GM03348 (cell line): ENCODE results near the gene IL5RA.

Experiments
- DNase-seq: peaks from one replicate; pipeline ENCODE4 v3.0.0; 2012; ENCODE audit warnings: low spot score

IL5RA gene, protein sequence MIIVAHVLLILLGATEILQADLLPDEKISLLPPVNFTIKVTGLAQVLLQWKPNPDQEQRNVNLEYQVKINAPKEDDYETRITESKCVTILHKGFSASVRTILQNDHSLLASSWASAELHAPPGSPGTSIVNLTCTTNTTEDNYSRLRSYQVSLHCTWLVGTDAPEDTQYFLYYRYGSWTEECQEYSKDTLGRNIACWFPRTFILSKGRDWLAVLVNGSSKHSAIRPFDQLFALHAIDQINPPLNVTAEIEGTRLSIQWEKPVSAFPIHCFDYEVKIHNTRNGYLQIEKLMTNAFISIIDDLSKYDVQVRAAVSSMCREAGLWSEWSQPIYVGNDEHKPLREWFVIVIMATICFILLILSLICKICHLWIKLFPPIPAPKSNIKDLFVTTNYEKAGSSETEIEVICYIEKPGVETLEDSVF

DNA sequence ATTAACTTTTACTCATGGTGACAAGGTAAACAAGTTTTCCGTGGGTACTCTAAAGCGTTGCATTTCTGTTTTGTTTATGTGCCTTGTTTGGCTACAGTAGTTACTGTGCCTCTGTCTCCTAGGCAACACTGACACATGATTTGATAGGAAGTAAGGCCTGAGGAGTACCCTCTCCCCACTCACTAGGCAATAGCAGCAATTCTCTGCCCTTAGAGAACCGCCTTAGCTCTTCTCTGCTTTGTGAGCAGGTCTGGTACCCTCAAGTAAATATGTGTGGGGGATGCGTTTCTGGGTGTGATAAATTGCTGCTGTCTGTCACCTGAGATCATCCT is at the start of gene IL5RA:
IL5RA (minus strand) TSS at position 76 of the 332 bp plus-strand sequence. CDS start 5,390 bp downstream, outside the sequence.
- no peak for DNase-seq

DNA sequence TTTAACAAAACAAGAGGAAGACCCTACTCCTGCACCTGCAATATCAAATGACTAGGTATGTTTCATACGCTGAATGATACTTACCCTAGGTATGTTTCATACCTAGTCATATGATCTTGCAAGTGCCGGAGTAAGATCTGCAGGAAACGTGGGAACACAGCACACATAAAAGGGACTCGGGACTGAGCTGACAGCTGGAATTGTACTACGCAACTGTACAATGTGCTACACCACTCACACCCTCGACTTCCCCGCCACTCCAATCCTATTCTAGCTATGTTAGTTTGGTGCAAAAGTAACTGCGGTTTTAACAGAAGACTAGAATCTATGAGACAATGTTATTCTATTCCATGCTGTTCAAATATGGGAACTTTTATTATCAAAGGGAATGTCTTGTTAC is 47.3 kb upstream of the IL5RA start:
- no peak for DNase-seq

DNA sequence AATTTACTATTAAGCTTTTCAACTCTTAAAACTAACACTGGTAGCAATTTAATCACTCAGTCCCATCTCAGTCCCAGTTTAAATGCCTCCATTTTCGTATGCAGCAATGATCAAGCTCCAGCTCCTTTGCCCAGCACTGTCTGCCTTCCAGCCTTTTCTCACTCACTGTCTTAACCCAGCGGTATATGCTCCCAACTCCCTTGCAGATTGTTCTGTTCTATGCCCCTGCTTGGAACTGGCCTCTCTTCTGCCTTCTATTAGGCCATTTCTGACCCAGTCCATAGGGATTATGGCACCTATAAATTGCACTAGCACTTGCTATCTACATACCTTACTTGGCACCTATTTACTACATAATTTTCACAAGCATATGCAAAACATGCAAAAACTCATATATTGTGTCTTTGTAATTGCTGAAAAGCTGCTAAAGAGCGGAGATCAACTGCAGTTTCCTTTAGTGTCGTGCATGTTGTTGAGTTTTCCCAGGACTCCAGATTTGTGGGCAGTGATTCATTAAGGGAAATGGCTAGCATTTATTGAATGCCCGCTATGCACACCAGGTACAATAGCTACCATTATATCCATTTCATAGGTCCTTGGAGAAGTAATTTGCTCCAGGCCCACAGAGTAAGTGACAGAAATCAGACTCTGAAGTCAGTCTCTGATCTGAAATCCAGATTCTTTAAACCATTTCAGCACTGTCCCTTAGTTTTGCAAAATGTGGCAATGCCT is 44.9 kb upstream of the IL5RA start:
- DNase-seq: no peak

DNA sequence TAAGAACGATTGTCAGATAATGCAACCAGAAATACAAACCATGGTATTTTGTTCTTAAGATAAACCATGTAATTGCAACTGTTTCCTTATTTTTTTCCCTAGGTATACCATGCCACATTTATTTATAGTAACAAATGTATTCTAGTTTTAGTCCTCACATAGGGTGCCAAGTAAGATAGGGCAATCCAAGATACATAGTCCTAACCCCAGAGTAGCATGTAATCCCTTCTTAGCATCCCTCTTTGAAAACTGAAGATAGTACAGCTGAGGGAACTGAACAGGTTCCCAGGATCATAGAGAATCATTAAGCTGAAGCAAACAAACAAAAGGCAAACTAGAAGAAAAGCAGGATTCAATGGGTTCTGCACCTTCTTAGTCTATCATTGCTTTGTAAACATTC is 41.3 kb upstream of the IL5RA start:
- DNase-seq: no peak

DNA sequence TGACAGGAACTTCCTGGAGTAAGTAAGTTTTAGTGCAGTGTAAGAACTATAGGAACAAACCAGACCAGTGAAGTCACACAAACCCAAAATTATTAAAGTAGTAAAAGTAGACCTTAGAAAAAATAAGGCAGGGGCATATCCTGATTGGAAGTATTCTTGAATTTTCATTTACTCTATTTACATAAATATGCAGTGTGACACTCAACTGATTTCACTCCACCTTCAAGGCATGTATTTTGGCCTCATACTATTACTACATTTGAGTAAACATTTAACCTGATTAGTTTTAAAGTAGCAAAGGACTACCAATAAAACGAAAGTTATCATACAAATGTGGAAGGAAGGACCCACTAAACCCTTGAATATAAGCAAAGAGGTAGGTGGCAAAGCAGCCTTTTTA is 39.4 kb upstream of the IL5RA start:
- no peak for DNase-seq

DNA sequence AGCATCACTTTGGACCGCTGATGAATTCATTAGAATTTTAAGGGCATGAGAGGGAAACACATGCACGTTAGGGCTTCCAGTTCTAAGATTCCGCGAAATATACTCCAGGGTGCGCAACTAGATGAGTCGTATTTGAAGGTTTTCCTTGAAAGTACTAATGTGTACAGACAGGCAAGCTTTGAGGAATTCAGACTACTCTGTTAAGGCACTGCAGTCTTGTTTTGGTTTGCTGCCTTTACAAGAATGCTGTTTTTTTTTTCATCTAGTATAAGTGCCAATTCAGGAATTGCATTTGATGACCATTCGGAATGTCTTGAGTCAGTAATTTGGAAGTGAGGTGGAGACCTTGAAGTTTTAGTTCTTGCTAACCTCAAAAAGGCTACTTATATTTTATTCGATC is 35.7 kb upstream of the IL5RA start:
- no peak for DNase-seq

DNA sequence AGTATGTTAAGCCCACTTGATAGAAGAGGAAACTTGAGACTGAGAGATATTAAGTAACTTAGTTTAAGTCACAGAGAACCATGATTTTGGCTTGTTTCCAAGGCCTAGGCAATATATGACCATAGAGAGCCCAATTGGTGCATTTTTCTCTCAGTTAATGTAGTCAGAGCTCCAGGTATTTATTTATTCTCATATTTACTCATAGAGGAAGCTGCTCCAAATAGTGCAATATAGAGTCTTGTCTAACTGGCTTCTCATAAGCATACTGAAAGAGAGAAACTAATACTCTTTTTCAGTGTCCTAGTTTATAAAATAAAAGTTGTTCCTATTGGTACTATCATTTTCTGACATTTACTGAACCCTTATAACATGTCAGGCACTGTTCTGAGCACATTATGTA is 31.8 kb upstream of the IL5RA start:
- no peak for DNase-seq

DNA sequence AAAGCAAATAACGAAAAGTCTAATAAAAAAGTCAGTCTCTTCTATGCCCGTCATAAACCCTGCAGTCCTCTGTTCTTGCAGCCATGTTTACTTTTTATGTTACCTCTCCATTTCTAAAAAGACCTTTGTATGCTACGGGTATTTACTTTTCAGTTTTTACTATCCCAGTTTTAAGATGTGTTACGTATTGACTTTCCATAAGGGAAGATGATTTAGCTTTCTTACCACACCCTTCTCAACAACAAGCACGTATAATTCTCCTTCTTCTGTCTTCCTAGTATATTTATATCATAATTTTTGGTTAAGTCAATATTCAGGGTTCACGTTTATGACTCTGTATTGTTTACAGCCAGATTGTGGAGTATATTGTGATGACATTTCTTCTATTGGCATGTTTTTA is 27.4 kb upstream of the IL5RA start:
- DNase-seq: no peak

DNA sequence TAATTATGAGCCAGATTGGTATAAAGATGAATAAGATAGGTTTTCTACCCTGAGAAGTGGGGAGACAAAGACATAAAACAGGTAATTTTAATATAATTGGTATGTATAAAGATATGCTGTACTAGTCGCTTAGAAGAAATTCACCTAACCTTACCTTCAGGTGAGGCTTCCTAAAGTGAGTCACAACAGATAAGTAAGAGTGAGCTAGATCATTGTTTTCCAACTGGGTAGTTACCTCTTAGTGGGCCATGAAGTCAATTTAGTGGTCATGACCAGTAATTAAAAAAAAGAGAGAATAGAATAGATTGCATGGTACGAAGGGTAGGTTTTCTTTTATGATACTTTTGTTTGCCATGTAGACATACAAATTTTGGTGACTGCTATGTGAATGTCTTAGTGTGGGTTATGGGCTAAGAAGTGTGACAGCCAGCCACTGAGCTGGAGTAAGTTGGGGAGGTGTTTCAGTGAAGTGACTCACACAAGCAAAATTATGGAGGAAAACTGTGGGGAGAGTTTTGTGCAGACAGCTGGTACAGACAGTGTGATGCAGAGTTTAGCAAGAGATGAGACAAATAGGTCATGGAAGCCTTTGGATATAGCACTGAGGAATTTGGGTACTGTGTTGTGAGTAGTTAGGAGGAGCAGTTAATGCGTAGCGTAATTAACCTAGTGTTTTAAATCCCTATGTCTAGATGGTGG is 24.7 kb upstream of the IL5RA start:
- peak; percentile 12 for DNase-seq

DNA sequence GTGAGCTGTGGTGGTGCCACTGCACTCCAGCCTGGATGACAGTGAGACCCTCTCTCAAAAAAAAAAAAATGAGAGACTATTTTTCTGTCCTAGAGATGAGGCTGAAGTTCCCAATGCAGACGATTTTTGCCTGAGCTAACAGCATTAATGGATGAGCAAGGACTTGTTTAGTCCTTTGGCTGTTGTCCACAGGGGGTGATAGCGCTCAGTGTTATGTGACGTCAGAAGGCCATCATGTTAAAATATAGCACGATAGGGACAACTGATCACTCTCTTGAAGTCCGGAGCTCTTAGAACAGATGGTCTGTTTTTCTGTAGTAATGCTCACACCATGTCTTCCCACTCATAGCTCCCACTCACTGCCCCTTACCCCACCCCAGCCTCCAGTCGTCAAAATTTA is 23.3 kb upstream of the IL5RA start:
- no peak for DNase-seq

DNA sequence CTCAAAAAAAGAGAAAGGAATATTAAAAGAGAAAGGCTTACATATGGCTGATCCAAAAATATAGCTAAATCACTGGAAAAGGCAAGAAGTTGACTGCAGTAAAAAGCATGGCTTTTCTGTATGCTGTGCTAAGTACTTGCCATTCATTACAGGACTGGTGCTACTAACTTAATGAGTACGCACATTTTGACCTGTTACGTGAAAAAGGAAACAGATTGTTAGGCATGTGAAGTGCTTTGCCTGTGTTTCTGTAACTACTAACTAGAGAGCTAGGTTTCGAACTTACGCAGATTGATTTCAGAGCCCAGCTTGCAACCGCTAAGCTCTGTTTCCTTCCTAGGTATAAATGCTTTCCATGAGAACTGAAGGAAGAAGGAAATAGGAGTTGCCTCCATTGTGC is 19.4 kb upstream of the IL5RA start:
- DNase-seq: no peak

DNA sequence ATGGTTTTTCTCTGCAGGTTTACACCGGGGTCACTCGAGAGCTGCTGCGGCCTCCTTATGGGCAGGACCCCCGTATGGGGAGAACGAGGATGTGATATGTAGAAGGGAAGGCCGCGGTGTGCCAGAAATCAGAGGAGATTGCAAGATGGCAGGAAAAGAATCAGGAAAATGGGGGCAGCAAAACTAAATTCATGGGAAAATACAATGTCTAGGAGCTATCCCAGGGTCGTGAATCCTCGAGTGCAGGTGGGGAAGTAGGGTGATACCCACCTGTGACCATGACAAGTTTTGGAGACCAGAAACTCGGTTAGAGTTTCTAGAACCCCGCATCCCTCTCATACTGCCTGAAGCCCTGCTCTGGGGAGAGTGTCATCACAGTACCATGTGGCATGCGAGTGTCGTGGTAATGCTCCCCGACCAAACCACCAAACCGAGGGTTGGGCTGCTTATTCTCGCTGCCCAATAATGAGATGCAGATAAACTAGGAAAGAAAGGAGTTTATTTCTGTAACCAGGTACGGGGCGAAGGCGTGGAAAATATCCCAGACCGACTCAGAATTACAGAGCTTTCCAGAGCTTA is 17.3 kb upstream of the IL5RA start:
- peak; percentile 25 for DNase-seq

DNA sequence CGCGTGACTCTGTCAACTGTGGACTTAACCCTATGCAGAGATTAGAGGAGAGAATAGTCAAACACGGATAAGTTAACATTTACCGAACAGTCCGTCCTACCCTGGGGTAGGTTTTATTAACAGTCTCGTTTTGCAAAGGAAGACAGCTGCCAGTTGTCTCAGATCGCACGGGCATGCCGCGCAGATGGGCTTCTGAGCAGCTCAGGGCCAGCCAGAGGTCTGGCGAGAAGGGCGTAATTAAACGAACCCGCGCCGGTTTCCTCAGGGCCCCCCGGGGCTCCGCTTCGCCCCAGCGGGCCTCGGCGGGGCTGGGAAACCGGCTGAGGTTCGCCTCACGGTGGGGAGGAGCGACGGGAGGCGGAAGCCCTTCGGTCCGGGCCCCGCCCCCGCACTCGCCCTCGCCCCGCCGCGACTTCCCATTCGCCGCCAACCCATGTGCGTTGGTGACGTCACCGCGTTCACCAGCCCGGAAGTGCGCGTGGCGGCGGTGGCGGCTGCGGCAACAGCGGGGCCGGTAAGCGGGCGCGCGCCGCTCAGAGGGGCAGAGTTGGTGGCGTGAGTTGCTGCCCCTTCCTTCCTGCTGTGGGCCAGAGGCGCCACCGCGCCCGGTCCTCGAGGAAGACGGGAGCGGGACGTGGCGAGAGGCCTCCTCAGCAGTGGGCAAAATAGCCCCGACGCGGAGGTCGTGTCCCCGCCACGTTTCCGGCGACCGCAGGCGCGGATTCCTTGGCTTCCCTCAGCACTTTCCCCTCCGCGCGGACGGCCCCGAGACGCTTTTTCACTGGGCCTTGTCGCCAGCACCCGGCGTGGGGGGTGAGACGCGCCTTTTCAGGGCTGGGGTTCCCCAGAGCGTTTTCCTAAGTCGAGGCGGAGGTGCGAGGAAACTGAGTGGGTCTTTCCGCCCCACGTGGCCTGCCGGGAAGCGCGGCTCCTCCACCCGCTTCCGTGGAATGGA is 16.6 kb upstream of the IL5RA start, which contains the start of gene TRNT1:
TRNT1 (plus strand) TSS at position 464 of the 955 bp plus-strand sequence. CDS start 2,101 bp downstream, outside the sequence.
- peak; percentile 99 for DNase-seq

DNA sequence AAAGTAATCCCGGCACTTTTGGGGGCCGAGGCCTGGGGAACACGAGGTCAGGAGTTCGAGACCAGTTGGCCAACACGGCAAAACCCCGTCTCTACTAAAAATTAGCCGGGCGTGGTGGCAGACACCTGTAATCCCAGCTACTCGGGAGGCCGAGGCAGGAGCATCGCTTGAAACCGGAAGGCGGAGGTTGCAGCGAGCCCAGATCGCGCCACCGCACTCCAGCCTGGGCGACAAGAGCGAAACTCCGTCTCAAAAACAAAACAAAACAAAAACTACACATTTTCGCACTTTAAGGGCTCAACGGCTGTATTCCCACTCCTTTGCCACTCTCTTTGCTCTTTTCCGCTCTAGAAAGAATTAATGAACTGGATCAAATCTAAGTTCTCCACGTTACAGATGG is 15.8 kb upstream of the IL5RA start:
- DNase-seq: no peak

DNA sequence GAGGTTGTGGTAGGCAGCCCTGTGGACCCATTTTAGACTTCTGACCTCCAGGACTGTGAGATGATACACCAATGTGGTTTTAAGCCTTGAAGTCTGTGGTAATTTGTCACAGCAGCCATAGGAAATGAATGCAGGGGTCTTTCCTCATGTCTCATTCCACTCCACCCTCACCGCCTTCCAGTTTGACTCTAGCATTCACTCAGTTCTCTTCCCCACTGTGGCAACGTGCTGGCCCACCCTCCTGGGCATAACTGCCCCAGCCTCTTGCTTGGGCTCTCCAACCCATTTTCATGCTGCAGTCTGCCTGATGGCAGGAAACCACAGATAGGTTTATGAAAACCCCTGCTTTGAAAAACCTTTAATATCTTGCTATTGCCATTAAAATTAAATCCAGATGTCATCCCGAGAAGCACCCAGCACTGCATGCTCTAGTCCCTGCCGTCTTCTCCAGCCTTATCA is 9.2 kb upstream of the IL5RA start:
- DNase-seq: peak; percentile 11

DNA sequence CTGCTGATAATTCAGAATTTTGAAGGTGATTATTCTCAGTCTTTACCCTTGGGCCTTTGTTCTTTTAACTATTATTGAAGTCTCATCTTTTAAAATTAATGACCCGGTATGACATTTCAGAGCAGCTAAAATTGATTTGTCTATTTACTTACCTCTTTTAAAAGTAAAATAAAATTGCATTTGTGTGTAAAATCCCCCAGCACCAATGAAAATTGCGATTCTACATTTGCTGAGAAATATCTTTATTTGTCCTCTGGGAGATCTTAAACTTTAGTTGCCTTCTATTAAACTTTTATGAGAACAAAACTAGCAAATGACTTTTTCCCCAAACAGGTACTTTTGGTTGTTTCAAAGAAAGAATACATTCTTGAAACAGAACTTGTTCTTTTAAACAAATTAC is 7.5 kb upstream of the IL5RA start:
- no peak for DNase-seq

DNA sequence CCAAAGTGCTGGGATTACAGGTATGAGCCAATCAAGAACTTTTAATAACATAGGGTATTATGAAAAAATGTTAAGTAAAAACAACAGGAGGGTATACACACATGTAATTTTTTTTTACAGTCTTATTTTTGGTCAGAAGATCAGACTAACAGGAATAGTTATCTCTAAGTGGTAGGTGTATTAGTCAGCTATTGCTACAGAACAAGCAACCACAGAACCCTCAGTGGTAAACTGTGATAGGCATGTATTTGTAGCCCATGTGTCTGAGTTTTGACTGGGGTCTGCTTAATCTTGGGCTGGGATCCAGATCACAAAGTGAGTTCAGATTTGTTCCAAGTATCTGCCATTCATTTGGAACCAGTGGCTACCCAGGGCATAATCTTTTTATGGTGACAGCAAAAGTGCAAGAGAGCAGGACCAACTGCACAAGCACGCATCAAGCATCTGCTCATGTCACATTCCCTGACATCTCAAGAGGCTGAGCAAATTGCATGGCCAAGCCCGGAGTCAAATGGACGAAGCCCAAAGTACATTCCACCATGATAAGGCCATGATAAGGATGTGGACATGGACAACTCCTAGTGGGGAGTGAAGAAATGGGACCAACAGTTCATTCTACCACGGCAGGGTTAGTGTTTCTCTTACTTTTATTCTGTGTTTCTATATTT is 3.0 kb upstream of the IL5RA start:
- no peak for DNase-seq

DNA sequence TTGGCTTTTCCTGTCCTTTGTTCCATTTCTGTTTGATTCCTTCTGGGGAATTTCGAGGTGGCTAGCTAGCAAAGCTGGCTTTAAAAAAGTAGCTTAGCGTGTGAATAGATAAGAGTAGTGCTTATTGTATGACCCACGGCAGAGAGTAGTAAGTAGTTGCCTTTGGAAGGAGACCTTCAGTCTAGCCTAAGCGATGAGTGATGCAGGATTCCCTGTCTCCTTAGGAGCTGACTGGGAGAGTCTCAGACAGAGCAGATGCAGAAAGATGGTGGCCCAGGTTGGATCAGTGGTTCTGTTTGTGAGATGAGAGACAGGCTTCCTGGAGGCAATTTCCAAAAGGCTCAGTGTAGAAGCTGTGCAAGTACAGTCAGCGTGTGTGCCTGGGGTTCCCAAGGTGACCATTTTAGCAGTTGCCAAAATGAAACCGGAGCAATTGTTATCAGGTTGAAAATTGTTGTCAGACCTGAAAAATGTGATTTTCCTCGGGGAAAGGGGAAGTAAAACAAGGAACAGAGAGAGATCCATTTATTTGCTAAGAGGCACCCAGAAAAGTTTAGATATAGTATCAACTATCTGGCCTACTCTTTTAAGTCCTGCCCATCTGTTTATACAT is 681 bp upstream of the IL5RA start:
- DNase-seq: no peak

DNA sequence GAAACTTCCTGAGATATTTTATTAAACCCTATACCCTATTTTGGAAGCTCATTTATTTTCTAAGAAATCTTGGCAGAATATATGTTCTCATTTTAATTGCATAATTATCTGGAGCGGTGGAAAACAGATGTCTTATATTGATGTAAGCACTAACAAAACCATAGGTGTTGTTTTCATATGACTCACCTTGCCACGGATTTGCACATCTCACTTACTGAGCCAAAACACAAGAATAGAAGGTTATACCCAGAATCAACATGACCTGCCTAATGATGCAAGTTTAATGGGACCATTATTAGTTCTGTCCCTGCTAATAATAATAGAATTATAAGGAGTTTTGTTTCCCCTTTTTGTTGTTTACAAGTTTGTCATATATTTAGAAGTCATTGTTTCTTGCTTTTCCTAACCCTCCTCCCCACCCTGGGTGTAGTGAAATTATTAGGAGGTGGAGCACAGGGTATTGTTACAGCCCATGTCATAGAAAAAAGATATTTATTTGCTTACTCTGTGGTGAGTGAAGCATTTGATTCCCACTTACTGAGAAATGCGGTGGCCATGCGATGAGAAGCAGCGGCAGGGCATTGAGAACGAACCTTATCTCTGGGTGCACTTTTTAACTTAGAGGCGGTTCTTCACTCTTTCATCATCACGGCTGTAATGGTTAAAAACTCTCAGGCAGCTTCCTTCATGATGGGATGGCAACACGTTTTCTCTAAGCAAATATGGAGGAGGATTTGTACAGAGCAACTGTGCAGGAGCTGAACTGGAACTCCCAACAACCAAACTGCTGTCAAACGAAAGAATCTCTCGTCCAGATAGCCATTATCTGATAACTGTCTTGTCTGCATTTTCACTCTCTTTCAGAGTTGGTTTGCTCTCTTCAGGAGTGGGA is 521 bp downstream of the IL5RA start:
- no peak for DNase-seq
